ENCODE results near the gene PIK3C2A.

GRCh38 chr11:17257196-17257595, 49.4 kb upstream of the PIK3C2A start:
- no peak for TF ChIP-seq MXI1 (IDR thresholded peaks at IDR 0.05; ENCODE audit: low read depth, low read length)
- no peak for TF ChIP-seq EP300 (IDR thresholded peaks at IDR 0.05; ENCODE audit: borderline replicate concordance in 1 of 2, low read depth in 1 of 2, low read length in 1 of 2)
- no peak for TF ChIP-seq MAX (IDR thresholded peaks at IDR 0.05; ENCODE audit: low read depth)
- no peak for TF ChIP-seq RXRA (IDR thresholded peaks at IDR 0.05; ENCODE audit: borderline replicate concordance, low read depth)
- no peak for TF ChIP-seq TCF12 (IDR thresholded peaks at IDR 0.05)
- TF ChIP-seq POLR2AphosphoS5 (IDR thresholded peaks at IDR 0.05; ENCODE audit: low read depth, low read length): no peak
- no peak for TF ChIP-seq CTCF (IDR thresholded peaks at IDR 0.05)
- no peak for TF ChIP-seq TEAD4 (IDR thresholded peaks at IDR 0.05; ENCODE audit: borderline replicate concordance, insufficient read depth)
